H9 (cell line): ENCODE results near the gene DPH6. TPM values are rescaled to one million over a fixed set of nuclear protein-coding genes. Genes with fewer than 3 reads are reported as not detected.

ENCODE experiments used
- DNase-seq: peaks from one replicate; pipeline ENCODE4 v3.0.0-alpha.2; 2017
- H2AFZ ChIP-seq: one replicate; pipeline ENCODE4 v1.6.1; 2013; ENCODE audit warnings: mild to moderate bottlenecking, low read length, control low read depth, moderate library complexity
- H2AK5ac ChIP-seq: 2 replicates; pipeline ENCODE4 v1.6.1; 2013; ENCODE audit warnings: low read length, control low read depth, mixed read lengths; ENCODE audit not compliant: insufficient read length
- H2BK120ac ChIP-seq: one replicate; pipeline ENCODE4 v1.6.1; 2013; ENCODE audit warnings: low read depth, mild to moderate bottlenecking, low read length, control low read depth, inconsistent platforms; ENCODE audit not compliant: poor library complexity, severe bottlenecking
- H2BK12ac ChIP-seq: 2 replicates; pipeline ENCODE4 v1.6.1; 2013; ENCODE audit warnings: low read length, control low read depth, mixed read lengths, low read depth; ENCODE audit not compliant: insufficient read length
- H2BK15ac ChIP-seq: 2 replicates; pipeline ENCODE4 v1.6.1; 2013; ENCODE audit warnings: low read depth, low read length, control low read depth
- H2BK20ac ChIP-seq: one replicate; pipeline ENCODE4 v1.6.1; 2013; ENCODE audit warnings: low read depth, mild to moderate bottlenecking, low read length, control low read depth, inconsistent platforms; ENCODE audit not compliant: poor library complexity, severe bottlenecking
- H2BK5ac ChIP-seq: 2 replicates; pipeline ENCODE4 v1.6.1; 2013; ENCODE audit warnings: low read length, control low read depth, mixed read lengths; ENCODE audit not compliant: insufficient read length
- H3K14ac ChIP-seq: 2 replicates; pipeline ENCODE4 v1.6.1; 2013; ENCODE audit warnings: low read length, control low read depth; ENCODE audit not compliant: insufficient read depth
- H3K18ac ChIP-seq: 2 replicates; pipeline ENCODE4 v1.6.1; 2013; ENCODE audit warnings: low read depth, mild to moderate bottlenecking, mixed read lengths, low read length, control low read depth; ENCODE audit not compliant: insufficient read length
- H3K23ac ChIP-seq: 2 replicates; pipeline ENCODE4 v1.6.1; 2013; ENCODE audit warnings: low read length, control low read depth, mixed read lengths, low read depth; ENCODE audit not compliant: insufficient read length
- H3K23me2 ChIP-seq: 2 replicates; pipeline ENCODE4 v1.6.1; 2013; ENCODE audit warnings: low read depth, mild to moderate bottlenecking, mixed read lengths, low read length, control low read depth; ENCODE audit not compliant: insufficient read length, poor library complexity, severe bottlenecking
- H3K27ac ChIP-seq: 2 replicates; pipeline ENCODE4 v1.5.1; 2013; ENCODE audit warnings: low read length, control low read depth, mixed read lengths, low read depth; ENCODE audit not compliant: insufficient read length
- H3K27me3 ChIP-seq: 2 replicates; pipeline ENCODE4 v1.6.1; 2013; ENCODE audit warnings: low read length, control low read depth, inconsistent platforms; ENCODE audit not compliant: insufficient read depth
- H3K4ac ChIP-seq: 2 replicates; pipeline ENCODE4 v1.6.1; 2013; ENCODE audit warnings: low read depth, mild to moderate bottlenecking, control low read depth, inconsistent platforms, low read length, moderate library complexity
- H3K4me1 ChIP-seq: 2 replicates; pipeline ENCODE4 v1.6.1; 2013; ENCODE audit warnings: low read length, control low read depth, inconsistent platforms; ENCODE audit not compliant: insufficient read depth
- H3K4me2 ChIP-seq: 2 replicates; pipeline ENCODE4 v1.6.1; 2013; ENCODE audit warnings: low read length, control low read depth, mixed read lengths; ENCODE audit not compliant: insufficient read length, insufficient read depth
- H3K56ac ChIP-seq: 2 replicates; pipeline ENCODE4 v1.6.1; 2013; ENCODE audit warnings: low read depth, mild to moderate bottlenecking, mixed read lengths, low read length, control low read depth; ENCODE audit not compliant: insufficient read length
- H3K79me1 ChIP-seq: 2 replicates; pipeline ENCODE4 v1.6.1; 2013; ENCODE audit warnings: low read depth, mild to moderate bottlenecking, moderate library complexity, low read length, control low read depth, inconsistent platforms; ENCODE audit not compliant: insufficient read depth, poor library complexity, severe bottlenecking
- H3K79me2 ChIP-seq: 2 replicates; pipeline ENCODE4 v1.6.1; 2013; ENCODE audit warnings: low read length, control low read depth, inconsistent platforms; ENCODE audit not compliant: insufficient read depth
- H3K9ac ChIP-seq: 2 replicates; pipeline ENCODE4 v1.6.1; 2013; ENCODE audit warnings: low read length, control low read depth, mixed read lengths; ENCODE audit not compliant: insufficient read length; ENCODE audit errors: extremely low read depth
- H3K9me3 ChIP-seq: one replicate; pipeline ENCODE4 v1.6.1; 2013; ENCODE audit warnings: low read depth, low read length, inconsistent platforms; ENCODE audit not compliant: control insufficient read depth
- H3T11ph ChIP-seq: one replicate; pipeline ENCODE4 v1.6.1; 2013; ENCODE audit warnings: mild to moderate bottlenecking, low read length, control low read depth, inconsistent platforms
- H4K20me1 ChIP-seq: one replicate; pipeline ENCODE4 v1.6.1; 2013; ENCODE audit not compliant: control insufficient read depth, insufficient read length, insufficient read depth
- H4K5ac ChIP-seq: 2 replicates; pipeline ENCODE4 v1.6.1; 2013; ENCODE audit warnings: low read depth, mild to moderate bottlenecking, mixed read lengths, low read length, control low read depth; ENCODE audit not compliant: insufficient read length
- H4K8ac ChIP-seq: replicated peaks from 2 replicates; pipeline ENCODE4 v1.6.1; 2013; ENCODE audit warnings: low read length, control low read depth, mixed read lengths, low read depth; ENCODE audit not compliant: insufficient read length
- H4K91ac ChIP-seq: 2 replicates; pipeline ENCODE4 v1.6.1; 2013; ENCODE audit warnings: low read depth, mild to moderate bottlenecking, moderate library complexity, mixed read lengths, low read length, control low read depth; ENCODE audit not compliant: insufficient read length
- H3K27ac Mint-ChIP-seq, 3 experiments: 2 replicates in 2 of 3; 3 replicates in 1 of 3; pipeline ENCODE4 v1.8.0; 2020 to 2021; ENCODE audit warnings: mixed read lengths in 3 of 3, mild to moderate bottlenecking in 1 of 3, moderate library complexity in 1 of 3
- H3K27me3 Mint-ChIP-seq: 2 replicates; pipeline ENCODE4 v1.8.0; 2021; ENCODE audit warnings: low read depth, mild to moderate bottlenecking, moderate library complexity, mixed read lengths
- H3K36me3 Mint-ChIP-seq, 3 experiments: 2 replicates in 2 of 3; 3 replicates in 1 of 3; pipeline ENCODE4 v1.8.0; 2020 to 2021; ENCODE audit warnings: low read depth in 3 of 3, mixed read lengths in 3 of 3; ENCODE audit not compliant: insufficient read depth in 1 of 3
- H3K4me1 Mint-ChIP-seq, 2 experiments: 2 replicates each; pipeline ENCODE4 v1.8.0; 2020; ENCODE audit warnings: mixed read lengths in 2 of 2
- H3K4me3 Mint-ChIP-seq, 2 experiments: 2 replicates in 1 of 2; 3 replicates in 1 of 2; pipeline ENCODE4 v1.8.0; 2020 to 2021; ENCODE audit warnings: mild to moderate bottlenecking in 2 of 2, mixed read lengths in 2 of 2, moderate library complexity in 1 of 2
- H3K9me3 Mint-ChIP-seq, 2 experiments: 2 replicates in 1 of 2; 3 replicates in 1 of 2; pipeline ENCODE4 v1.8.0; 2020; ENCODE audit warnings: mild to moderate bottlenecking in 2 of 2, mixed read lengths in 2 of 2, moderate library complexity in 1 of 2
- WGBS: extraction: QIAGEN DNeasy Blood & Tissue Kit; methylation state at CpG from one replicate; pipeline ENCODE4 v1.1.7; 2013; ENCODE audit warnings: missing lambda C conversion rate, low lambda C conversion rate, mixed read lengths; ENCODE audit not compliant: insufficient read length; ENCODE audit errors: extremely low coverage; 5-methylcytosine and 5-hydroxymethylcytosine counted together
- total RNA-seq: library from RNA; stranded (reverse); gene quantifications from 2 replicates; pipeline ENCODE4 v1.2.1, GENCODE V29; 2021
- TF ChIP-seq, protein P1 (sequence below): fragments of 200-600 bp; sonication (generic); conservative IDR thresholded peaks from 3 replicates; pipeline ENCODE4 v1.8.0; 2021; ENCODE audit warnings: antibody characterized with exemption, mild to moderate bottlenecking

DPH6 gene
- total RNA-seq, 1 experiment from 2014 or later = 42.0 TPM

DNA sequence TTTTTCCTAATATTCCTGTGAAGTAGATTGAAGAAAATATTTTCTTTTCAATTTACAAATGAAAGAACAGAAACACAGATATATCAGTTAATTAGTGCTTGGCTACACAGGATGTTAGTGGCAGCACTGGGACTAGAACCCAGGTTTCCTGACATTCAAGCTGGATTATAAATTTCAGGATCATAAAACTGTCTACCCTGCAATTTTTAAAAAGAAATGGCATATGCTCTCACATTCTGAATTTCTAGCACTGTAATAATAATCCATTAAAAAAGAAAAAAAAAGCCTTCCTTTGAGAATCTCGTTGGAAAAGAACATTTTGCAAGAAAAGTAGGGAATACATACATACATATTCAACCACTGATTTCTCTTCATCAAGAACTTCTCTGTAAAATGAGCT lies 9.3 kb upstream of the DPH6 start:
- WGBS = no CpG with 5 or more reads among the region's 1 CpG
- Histone ChIP-seq H4K8ac (no peak overlapping the region), H4K20me1 (no peaks in the 10 kb centered on the region), H3K23ac (no peak overlapping the region), H2BK120ac (no peak overlapping the region), H3K9me3 (no peaks in the 10 kb centered on the region), H3T11ph (no peak overlapping the region), H3K79me1 (no peaks in the 10 kb centered on the region), H2AK5ac (no peak overlapping the region), H3K18ac (no peak overlapping the region), H4K91ac (no peak overlapping the region), H2BK15ac (no peak overlapping the region), H2BK5ac (no peak overlapping the region), H3K27me3 (no peaks in the 10 kb centered on the region), H3K79me2 (no peaks in the 10 kb centered on the region), H3K4ac (no peak overlapping the region), H3K9ac (no peak overlapping the region), H3K4me2 (no peak overlapping the region), H3K27ac (no peak overlapping the region), H2BK12ac (no peak overlapping the region), H3K4me1 (peaks cover under 1% of the 10 kb centered on the region; the same call in 1 of the 2 replicates), H4K5ac (no peak overlapping the region), H3K23me2 (no peaks in the 10 kb centered on the region), H2AFZ (no peak overlapping the region), H3K56ac (no peak overlapping the region), H3K14ac (no peak overlapping the region), H2BK20ac (no peak overlapping the region)
- Mint-ChIP-seq H3K27ac (no peak overlapping the region), H3K9me3 (no peaks in the 10 kb centered on the region), H3K27me3 (no peaks in the 10 kb centered on the region), H3K4me3 (no peak overlapping the region), H3K36me3 (no peaks in the 10 kb centered on the region), H3K4me1 (peaks cover 16 to 19% of the 10 kb centered on the region in 2 experiments)
- TF ChIP-seq, protein P1, sequence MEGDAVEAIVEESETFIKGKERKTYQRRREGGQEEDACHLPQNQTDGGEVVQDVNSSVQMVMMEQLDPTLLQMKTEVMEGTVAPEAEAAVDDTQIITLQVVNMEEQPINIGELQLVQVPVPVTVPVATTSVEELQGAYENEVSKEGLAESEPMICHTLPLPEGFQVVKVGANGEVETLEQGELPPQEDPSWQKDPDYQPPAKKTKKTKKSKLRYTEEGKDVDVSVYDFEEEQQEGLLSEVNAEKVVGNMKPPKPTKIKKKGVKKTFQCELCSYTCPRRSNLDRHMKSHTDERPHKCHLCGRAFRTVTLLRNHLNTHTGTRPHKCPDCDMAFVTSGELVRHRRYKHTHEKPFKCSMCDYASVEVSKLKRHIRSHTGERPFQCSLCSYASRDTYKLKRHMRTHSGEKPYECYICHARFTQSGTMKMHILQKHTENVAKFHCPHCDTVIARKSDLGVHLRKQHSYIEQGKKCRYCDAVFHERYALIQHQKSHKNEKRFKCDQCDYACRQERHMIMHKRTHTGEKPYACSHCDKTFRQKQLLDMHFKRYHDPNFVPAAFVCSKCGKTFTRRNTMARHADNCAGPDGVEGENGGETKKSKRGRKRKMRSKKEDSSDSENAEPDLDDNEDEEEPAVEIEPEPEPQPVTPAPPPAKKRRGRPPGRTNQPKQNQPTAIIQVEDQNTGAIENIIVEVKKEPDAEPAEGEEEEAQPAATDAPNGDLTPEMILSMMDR = no peak
- no peak for DNase-seq
